ENCODE results near the gene MORN2.
"Not testable (repeated sequence)": the region's sequence is repeated elsewhere in the genome, so short reads cannot be mapped to it uniquely, and the experiment has no call there.

DNA sequence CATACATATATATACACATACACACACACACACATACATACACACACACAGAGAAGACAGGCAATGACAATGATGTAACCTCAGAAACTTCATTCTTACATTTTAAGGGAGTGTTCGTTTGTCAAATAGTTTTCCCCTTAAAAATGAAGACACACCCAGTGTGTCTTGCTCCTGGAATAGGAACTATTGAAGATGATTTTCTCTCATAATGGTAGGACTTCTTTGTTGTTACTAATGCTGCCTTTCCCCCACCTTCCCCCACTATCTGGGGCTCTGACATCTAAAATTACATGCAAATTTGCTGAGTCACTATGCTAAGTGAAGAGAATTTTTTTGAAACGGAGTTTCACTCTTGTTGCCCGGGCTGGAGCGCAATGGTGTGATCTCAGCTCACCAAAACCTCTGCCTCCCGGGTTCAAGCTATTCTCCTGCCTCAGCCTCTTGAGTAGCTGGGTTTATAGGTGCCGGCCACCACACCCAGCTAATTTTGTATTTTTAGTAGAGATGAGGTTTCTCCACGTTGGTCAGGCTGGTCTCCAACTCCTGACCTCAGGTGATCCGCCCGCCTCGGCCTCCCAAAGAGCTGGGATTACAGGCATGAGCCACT, 48.1 kb upstream of the MORN2 start:
- TF ChIP-seq, protein P1, sequence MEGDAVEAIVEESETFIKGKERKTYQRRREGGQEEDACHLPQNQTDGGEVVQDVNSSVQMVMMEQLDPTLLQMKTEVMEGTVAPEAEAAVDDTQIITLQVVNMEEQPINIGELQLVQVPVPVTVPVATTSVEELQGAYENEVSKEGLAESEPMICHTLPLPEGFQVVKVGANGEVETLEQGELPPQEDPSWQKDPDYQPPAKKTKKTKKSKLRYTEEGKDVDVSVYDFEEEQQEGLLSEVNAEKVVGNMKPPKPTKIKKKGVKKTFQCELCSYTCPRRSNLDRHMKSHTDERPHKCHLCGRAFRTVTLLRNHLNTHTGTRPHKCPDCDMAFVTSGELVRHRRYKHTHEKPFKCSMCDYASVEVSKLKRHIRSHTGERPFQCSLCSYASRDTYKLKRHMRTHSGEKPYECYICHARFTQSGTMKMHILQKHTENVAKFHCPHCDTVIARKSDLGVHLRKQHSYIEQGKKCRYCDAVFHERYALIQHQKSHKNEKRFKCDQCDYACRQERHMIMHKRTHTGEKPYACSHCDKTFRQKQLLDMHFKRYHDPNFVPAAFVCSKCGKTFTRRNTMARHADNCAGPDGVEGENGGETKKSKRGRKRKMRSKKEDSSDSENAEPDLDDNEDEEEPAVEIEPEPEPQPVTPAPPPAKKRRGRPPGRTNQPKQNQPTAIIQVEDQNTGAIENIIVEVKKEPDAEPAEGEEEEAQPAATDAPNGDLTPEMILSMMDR (conservative IDR thresholded peaks at IDR 0.05; ENCODE audit: low read depth, low read length) = not testable (repeated sequence)
- not testable (repeated sequence) for TF ChIP-seq POLR2A (IDR thresholded peaks at IDR 0.05; ENCODE audit: low read depth, low read length); RAD21 (IDR thresholded peaks at IDR 0.05; ENCODE audit: low read length); RFX5 (IDR thresholded peaks at IDR 0.05; ENCODE audit: low read depth, low read length); CEBPB (IDR thresholded peaks at IDR 0.05; ENCODE audit: low read depth, low read length); BHLHE40 (IDR thresholded peaks at IDR 0.05; ENCODE audit: low read depth, low read length); SMC3 (IDR thresholded peaks at IDR 0.05; ENCODE audit: low read depth, low read length); MXI1 (IDR thresholded peaks at IDR 0.05; ENCODE audit: borderline replicate concordance, low read depth, low read length); FOS (IDR thresholded peaks at IDR 0.05; ENCODE audit: low read depth, low read length); MAZ (IDR thresholded peaks at IDR 0.05; ENCODE audit: borderline replicate concordance, low read depth, low read length)
- TF ChIP-seq, protein P2, sequence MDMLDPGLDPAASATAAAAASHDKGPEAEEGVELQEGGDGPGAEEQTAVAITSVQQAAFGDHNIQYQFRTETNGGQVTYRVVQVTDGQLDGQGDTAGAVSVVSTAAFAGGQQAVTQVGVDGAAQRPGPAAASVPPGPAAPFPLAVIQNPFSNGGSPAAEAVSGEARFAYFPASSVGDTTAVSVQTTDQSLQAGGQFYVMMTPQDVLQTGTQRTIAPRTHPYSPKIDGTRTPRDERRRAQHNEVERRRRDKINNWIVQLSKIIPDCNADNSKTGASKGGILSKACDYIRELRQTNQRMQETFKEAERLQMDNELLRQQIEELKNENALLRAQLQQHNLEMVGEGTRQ (IDR thresholded peaks at IDR 0.05; ENCODE audit: low read depth, low read length) = not testable (repeated sequence)
- peak; percentile 89 for TF ChIP-seq MAFK (IDR thresholded peaks at IDR 0.05; ENCODE audit: low read depth, low read length)

Data from IMR-90 (cell line).